Activated T-helper 1 cell treated with Interleukin-2 at 50 U/mL for 16 hours (primary cell): ENCODE results near the gene NAA50.
A peak's percentile ranks its signal among the peaks of the same experiment; 100 is the strongest.

Experiments used
- DNase-seq: peaks from one replicate; pipeline ENCODE4 v3.0.0-alpha.2; 2020; ENCODE audit warnings: low read depth

Gene NAA50

GRCh38 chr3:113741620-113742019 lies 4.4 kb downstream of the NAA50 start:
- DNase-seq = no peak

GRCh38 chr3:113741086-113741485 lies 5.0 kb downstream of the NAA50 start:
- no peak for DNase-seq

- no peak for DNase-seq
Measured at GRCh38 chr3:113736548-113737089, 9.4 kb downstream of the NAA50 start.

GRCh38 chr3:113731694-113732093 lies 14.4 kb downstream of the NAA50 start:
- DNase-seq = no peak

- DNase-seq = no peak
Measured at GRCh38 chr3:113730550-113730949, 15.5 kb downstream of the NAA50 start.

- no peak for DNase-seq
Measured at GRCh38 chr3:113728661-113729060, 17.4 kb downstream of the NAA50 start.

GRCh38 chr3:113721636-113722035 lies 24.4 kb downstream of the NAA50 start:
- no peak for DNase-seq

GRCh38 chr3:113719758-113720157 lies 26.3 kb downstream of the NAA50 start:
- no peak for DNase-seq

- DNase-seq = no peak
Measured at GRCh38 chr3:113719294-113719693, 26.8 kb downstream of the NAA50 start.

- DNase-seq = no peak
Measured at GRCh38 chr3:113717818-113718217, 28.2 kb downstream of the NAA50 start.

- DNase-seq = no peak
Measured at GRCh38 chr3:113717308-113717707, 28.7 kb downstream of the NAA50 start.

GRCh38 chr3:113714702-113715101 lies 31.3 kb downstream of the NAA50 start:
- DNase-seq = no peak

- DNase-seq = no peak
Measured at GRCh38 chr3:113712129-113712528, 33.9 kb downstream of the NAA50 start.

GRCh38 chr3:113707835-113708234 lies 38.2 kb downstream of the NAA50 start:
- no peak for DNase-seq

GRCh38 chr3:113698956-113699355 lies 47.1 kb downstream of the NAA50 start:
- DNase-seq = no peak

- DNase-seq = no peak
Measured at GRCh38 chr3:113698213-113698742, 47.8 kb downstream of the NAA50 start.

- no peak for DNase-seq
Measured at GRCh38 chr3:113697500-113698090, 48.5 kb downstream of the NAA50 start.

GRCh38 chr3:113696658-113697499 lies 49.2 kb downstream of the NAA50 start:
- DNase-seq = peak; percentile 98

- peak; percentile 76 for DNase-seq
Measured at GRCh38 chr3:113695786-113696645, 50.0 kb downstream of the NAA50 start, which contains the start of gene USF3. Gene USF3, minus strand, starts transcription at chr3:113696642. Its CDS starts 21,764 bp downstream, at chr3:113674878.

- DNase-seq = no peak
Measured at GRCh38 chr3:113695431-113695785, 50.6 kb downstream of the NAA50 start.

- no peak for DNase-seq
Measured at GRCh38 chr3:113690482-113690881, 55.6 kb downstream of the NAA50 start.
